ENCODE results near the gene OR13J1. TPM values are rescaled to one million over a fixed set of nuclear protein-coding genes. Genes with fewer than 3 reads are reported as not detected.

Gene OR13J1
- total RNA-seq, 1 donor from 2014 or later, result not detected

- H3K4me1 Mint-ChIP-seq (ENCODE audit: unreplicated experiment), result peaks cover 30% of the 10 kb centered on the region
- no peak for DNase-seq (ENCODE audit: low spot score)
Observed at GRCh38 chr9:35836595-35836994, 33.6 kb downstream of the OR13J1 start.

GRCh38 chr9:35835766-35836165, 34.4 kb downstream of the OR13J1 start:
- Mint-ChIP-seq H3K27me3 (ENCODE audit: unreplicated experiment) (peaks cover 19% of the 10 kb centered on the region), H3K4me3 (ENCODE audit: unreplicated experiment) (peak overlapping the region; percentile 61), H3K27ac (ENCODE audit: unreplicated experiment) (no peak overlapping the region), H3K9me3 (ENCODE audit: unreplicated experiment) (no peaks in the 10 kb centered on the region), H3K4me1 (ENCODE audit: unreplicated experiment) (peaks cover 30% of the 10 kb centered on the region), H3K36me3 (ENCODE audit: low read depth, unreplicated experiment) (peaks cover 8% of the 10 kb centered on the region)
- DNase-seq (ENCODE audit: low spot score), result no peak
- TF ChIP-seq, protein P1, sequence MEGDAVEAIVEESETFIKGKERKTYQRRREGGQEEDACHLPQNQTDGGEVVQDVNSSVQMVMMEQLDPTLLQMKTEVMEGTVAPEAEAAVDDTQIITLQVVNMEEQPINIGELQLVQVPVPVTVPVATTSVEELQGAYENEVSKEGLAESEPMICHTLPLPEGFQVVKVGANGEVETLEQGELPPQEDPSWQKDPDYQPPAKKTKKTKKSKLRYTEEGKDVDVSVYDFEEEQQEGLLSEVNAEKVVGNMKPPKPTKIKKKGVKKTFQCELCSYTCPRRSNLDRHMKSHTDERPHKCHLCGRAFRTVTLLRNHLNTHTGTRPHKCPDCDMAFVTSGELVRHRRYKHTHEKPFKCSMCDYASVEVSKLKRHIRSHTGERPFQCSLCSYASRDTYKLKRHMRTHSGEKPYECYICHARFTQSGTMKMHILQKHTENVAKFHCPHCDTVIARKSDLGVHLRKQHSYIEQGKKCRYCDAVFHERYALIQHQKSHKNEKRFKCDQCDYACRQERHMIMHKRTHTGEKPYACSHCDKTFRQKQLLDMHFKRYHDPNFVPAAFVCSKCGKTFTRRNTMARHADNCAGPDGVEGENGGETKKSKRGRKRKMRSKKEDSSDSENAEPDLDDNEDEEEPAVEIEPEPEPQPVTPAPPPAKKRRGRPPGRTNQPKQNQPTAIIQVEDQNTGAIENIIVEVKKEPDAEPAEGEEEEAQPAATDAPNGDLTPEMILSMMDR (IDR thresholded peaks at IDR 0.05; ENCODE audit: unreplicated experiment), result no peak

More at GRCh38 chr9:35836595-35836994, 33.6 kb downstream of the OR13J1 start:
- no peak overlapping the region for H3K27ac Mint-ChIP-seq (ENCODE audit: unreplicated experiment)
- no peak overlapping the region for H3K4me3 Mint-ChIP-seq (ENCODE audit: unreplicated experiment)
- H3K9me3 Mint-ChIP-seq (ENCODE audit: unreplicated experiment), result no peaks in the 10 kb centered on the region
- peaks cover 8% of the 10 kb centered on the region for H3K36me3 Mint-ChIP-seq (ENCODE audit: low read depth, unreplicated experiment)
- H3K27me3 Mint-ChIP-seq (ENCODE audit: unreplicated experiment), result peaks cover 19% of the 10 kb centered on the region
- TF ChIP-seq, protein P1 (IDR thresholded peaks at IDR 0.05; ENCODE audit: unreplicated experiment), result no peak

DNA sequence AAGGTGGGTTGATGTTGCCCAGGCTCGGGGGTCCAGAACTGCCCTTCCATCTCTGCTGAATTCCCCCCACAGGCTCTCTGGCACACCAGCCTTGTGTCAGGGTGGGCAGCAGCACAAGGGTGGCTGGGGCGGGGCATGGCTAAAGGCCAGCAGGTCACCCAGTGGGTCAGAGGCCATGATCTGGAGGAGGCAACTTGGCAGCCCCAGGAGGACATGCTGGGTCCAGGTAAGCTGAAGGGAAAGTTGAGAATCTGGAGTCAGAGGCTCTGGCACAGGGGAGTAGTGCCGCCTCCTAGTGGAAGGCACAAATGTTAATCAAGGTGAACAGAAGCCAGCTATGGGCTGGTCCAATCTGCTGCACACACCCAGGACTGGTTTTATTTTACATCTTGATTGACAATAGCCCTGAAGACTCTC, 35.0 kb downstream of the OR13J1 start:
- Mint-ChIP-seq H3K27ac (ENCODE audit: unreplicated experiment) (no peak overlapping the region), H3K36me3 (ENCODE audit: low read depth, unreplicated experiment) (peaks cover 8% of the 10 kb centered on the region), H3K27me3 (ENCODE audit: unreplicated experiment) (peaks cover 22% of the 10 kb centered on the region), H3K4me3 (ENCODE audit: unreplicated experiment) (no peak overlapping the region), H3K4me1 (ENCODE audit: unreplicated experiment) (peaks cover 32% of the 10 kb centered on the region), H3K9me3 (ENCODE audit: unreplicated experiment) (no peaks in the 10 kb centered on the region)
- no peak for DNase-seq (ENCODE audit: low spot score)
- TF ChIP-seq, protein P1 (IDR thresholded peaks at IDR 0.05; ENCODE audit: unreplicated experiment), result no peak

DNA sequence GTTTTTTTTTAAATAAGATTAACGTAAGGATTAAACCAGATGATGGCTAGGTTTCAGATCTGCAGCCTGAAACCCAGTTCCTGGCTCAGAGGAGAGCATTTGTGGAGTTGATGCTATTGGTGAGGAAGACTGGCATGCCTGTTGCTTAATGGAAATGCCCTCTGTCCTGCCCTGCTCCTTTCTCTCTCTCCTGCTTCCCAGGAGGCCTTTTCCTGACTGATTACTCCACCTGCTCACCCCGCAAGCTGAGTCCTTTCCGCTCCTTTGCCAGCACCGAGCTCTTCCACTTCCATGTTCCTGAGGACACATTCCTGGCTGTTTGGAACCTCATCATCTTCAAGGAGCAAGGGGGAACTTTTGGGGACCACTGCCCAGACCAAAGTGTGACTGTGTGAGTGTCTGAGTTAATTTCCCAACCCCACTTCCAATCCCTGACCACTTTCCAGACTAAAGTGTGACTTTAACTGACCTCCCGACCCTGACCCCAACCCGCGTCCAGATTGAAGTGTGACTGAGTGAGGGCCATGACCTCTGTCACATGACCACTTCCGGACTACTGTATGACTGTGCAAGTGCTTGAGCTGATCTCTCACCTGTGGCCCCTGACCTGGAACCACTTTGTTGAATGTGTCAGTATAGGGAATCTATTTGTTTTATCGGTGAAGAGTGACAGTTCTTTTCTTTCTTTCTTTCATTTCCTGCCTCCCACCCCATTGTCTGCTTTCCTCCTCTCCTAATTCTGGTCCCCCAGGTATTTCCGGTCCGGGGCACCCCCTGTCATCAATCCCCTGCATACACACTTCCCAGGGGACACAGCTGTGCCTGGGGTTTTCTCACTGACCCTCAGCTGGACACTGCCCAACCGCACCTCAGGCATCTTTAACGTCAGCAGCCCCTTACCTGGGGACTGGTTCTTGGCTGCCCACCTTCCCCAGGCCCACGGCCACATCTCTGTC, 35.7 kb downstream of the OR13J1 start:
- Mint-ChIP-seq H3K9me3 (ENCODE audit: unreplicated experiment) (no peaks in the 10 kb centered on the region), H3K4me1 (ENCODE audit: unreplicated experiment) (peaks cover 39% of the 10 kb centered on the region), H3K27ac (ENCODE audit: unreplicated experiment) (peak overlapping the region; percentile 19), H3K36me3 (ENCODE audit: low read depth, unreplicated experiment) (peaks cover 8% of the 10 kb centered on the region), H3K4me3 (ENCODE audit: unreplicated experiment) (peak overlapping the region; percentile 68), H3K27me3 (ENCODE audit: unreplicated experiment) (peaks cover 22% of the 10 kb centered on the region)
- DNase-seq (ENCODE audit: low spot score), result no peak
- TF ChIP-seq, protein P1 (IDR thresholded peaks at IDR 0.05; ENCODE audit: unreplicated experiment), result no peak

DNA sequence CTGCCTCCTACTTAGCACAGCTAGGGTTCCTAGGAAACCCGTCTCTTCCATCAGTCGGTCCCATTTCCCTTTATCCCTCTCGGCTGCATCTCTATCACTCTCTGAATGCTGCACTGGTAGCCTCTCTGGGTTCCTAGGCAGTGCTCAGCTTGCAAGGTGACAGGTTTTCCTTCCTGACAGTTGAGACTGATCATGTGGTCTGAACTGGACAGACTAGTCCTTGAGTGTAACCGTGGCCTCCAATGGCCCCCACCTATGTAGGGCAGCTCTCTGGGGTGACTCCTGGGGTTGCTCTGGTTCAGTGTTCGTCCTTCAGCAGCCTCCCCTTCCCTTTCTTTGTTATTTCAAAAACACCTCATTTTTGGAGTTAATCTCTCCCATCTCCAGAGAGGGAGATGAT, 37.4 kb downstream of the OR13J1 start:
- H3K27ac Mint-ChIP-seq (ENCODE audit: unreplicated experiment), result no peak overlapping the region
- peaks cover 8% of the 10 kb centered on the region for H3K36me3 Mint-ChIP-seq (ENCODE audit: low read depth, unreplicated experiment)
- H3K9me3 Mint-ChIP-seq (ENCODE audit: unreplicated experiment), result no peaks in the 10 kb centered on the region
- peaks cover 28% of the 10 kb centered on the region for H3K27me3 Mint-ChIP-seq (ENCODE audit: unreplicated experiment)
- H3K4me3 Mint-ChIP-seq (ENCODE audit: unreplicated experiment), result no peak overlapping the region
- TF ChIP-seq, protein P1 (IDR thresholded peaks at IDR 0.05; ENCODE audit: unreplicated experiment), result no peak
- DNase-seq (ENCODE audit: low spot score), result no peak
- H3K4me1 Mint-ChIP-seq (ENCODE audit: unreplicated experiment), result peaks cover 48% of the 10 kb centered on the region
